WTC11 (cell line): Measurements from ENCODE around the gene ZNF823. TPM values are rescaled to one million over a fixed set of nuclear protein-coding genes. Genes with fewer than 3 reads are reported as not detected.

Source experiments
- ATAC-seq: fragments of 200-7000 bp; cut with Tn5 transposase; 2 replicates; pipeline ENCODE4 v1.10.0; 2021; ENCODE audit warnings: mild to moderate bottlenecking, moderate library complexity
- CTCF ChIA-PET: fragments of 300-600 bp; sonication (Branson Sonifier 250); formaldehyde crosslinking; loops from one replicate; lab custom pipeline; 2021; ENCODE audit warnings: antibody characterized with exemption; lab: Charles Lee
- POLR2A ChIA-PET: fragments of 350-600 bp; sonication (Branson Sonifier 250); formaldehyde crosslinking; loops from one replicate; lab custom pipeline; 2021; ENCODE audit warnings: antibody characterized with exemption; lab: Charles Lee
- DNase-seq: peaks from one replicate; pipeline ENCODE4 v3.0.0; 2021; ENCODE audit warnings: low spot score
- H3K27ac Mint-ChIP-seq: 2 replicates; pipeline ENCODE4 v1.8.0; 2021; ENCODE audit warnings: mixed read lengths
- H3K27me3 Mint-ChIP-seq: 2 replicates; pipeline ENCODE4 v1.8.0; 2021; ENCODE audit warnings: low read depth, mild to moderate bottlenecking, moderate library complexity, mixed read lengths
- H3K36me3 Mint-ChIP-seq: 2 replicates; pipeline ENCODE4 v1.8.0; 2021; ENCODE audit warnings: mixed read lengths
- H3K4me1 Mint-ChIP-seq: 2 replicates; pipeline ENCODE4 v1.8.0; 2022; ENCODE audit warnings: mixed read lengths
- H3K4me3 Mint-ChIP-seq: 2 replicates; pipeline ENCODE4 v1.8.0; 2021; ENCODE audit warnings: mild to moderate bottlenecking, moderate library complexity, mixed read lengths
- H3K9me3 Mint-ChIP-seq: 2 replicates; pipeline ENCODE4 v1.8.0; 2021; ENCODE audit warnings: mixed read lengths
- ARID4B ChIP-seq: sonication (generic); formaldehyde crosslinking; IDR thresholded peaks from 2 replicates; pipeline ENCODE4 v1.8.0; 2023; ENCODE audit warnings: missing genetic modification reagents, mild to moderate bottlenecking, borderline replicate concordance
- CREM ChIP-seq: sonication (generic); formaldehyde crosslinking; IDR thresholded peaks from 2 replicates; pipeline ENCODE4 v1.8.1; 2022; ENCODE audit warnings: mild to moderate bottlenecking, missing genetic modification reagents, moderate library complexity
- FOXJ3 ChIP-seq: sonication (generic); formaldehyde crosslinking; IDR thresholded peaks from 2 replicates; pipeline ENCODE4 v1.9.0; 2021; ENCODE audit warnings: missing genetic modification reagents, mild to moderate bottlenecking, borderline replicate concordance
- KAT7 ChIP-seq: sonication (generic); formaldehyde crosslinking; IDR thresholded peaks from 2 replicates; pipeline ENCODE4 v1.8.1; 2023; ENCODE audit warnings: missing genetic modification reagents, mild to moderate bottlenecking, borderline replicate concordance
- NFYB ChIP-seq: sonication (generic); formaldehyde crosslinking; conservative IDR thresholded peaks from 2 replicates; pipeline ENCODE4 v1.8.0; 2022; ENCODE audit warnings: low read depth, missing genetic modification reagents
- SP1 ChIP-seq: sonication (generic); formaldehyde crosslinking; conservative IDR thresholded peaks from 2 replicates; pipeline ENCODE4 v1.8.1; 2022; ENCODE audit warnings: missing genetic modification reagents
- STAT6 ChIP-seq: sonication (generic); formaldehyde crosslinking; conservative IDR thresholded peaks from 2 replicates; pipeline ENCODE4 v1.8.1; 2023; ENCODE audit warnings: mild to moderate bottlenecking, low read depth, missing genetic modification reagents, moderate library complexity
- ZBTB43 ChIP-seq: sonication (generic); formaldehyde crosslinking; IDR thresholded peaks from 2 replicates; pipeline ENCODE4 v1.8.1; 2023; ENCODE audit warnings: mild to moderate bottlenecking, missing genetic modification reagents
- ZNF232 ChIP-seq: sonication (generic); formaldehyde crosslinking; IDR thresholded peaks from 2 replicates; pipeline ENCODE4 v1.8.0; 2022; ENCODE audit warnings: mild to moderate bottlenecking, missing genetic modification reagents
- total RNA-seq: library from RNA; stranded (reverse); gene quantifications from 3 replicates; pipeline ENCODE4 v1.2.3, GENCODE V29; 2021
- TF ChIP-seq, protein P1 (sequence below): fragments of 250-450 bp; sonication (Bioruptor Pico); IDR thresholded peaks from 2 replicates; pipeline ENCODE4 v1.9.0; 2021; ENCODE audit warnings: mild to moderate bottlenecking, borderline replicate concordance

The ZNF823 gene
- total RNA-seq, 1 experiment from 2014 or later, result 5.4 TPM

DNA sequence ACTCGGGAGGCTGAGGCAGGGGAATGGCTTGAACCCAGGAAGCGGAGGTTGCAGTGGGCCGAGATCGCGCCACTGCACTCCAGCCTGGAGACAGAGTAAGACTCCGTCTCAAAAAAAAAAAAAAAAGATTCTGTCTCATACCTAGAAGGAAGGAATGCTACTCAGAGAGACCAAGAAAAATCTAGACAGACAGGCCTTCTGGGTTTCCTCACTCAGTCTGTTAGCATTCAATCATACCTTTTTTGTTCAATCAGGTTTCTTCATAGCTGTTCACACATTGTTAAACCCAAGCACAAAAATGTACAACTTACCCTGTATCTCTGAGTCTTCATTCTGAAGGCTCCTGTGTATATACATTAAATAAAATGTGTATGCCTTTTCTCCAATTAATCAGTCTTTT is 40.5 kb downstream of the ZNF823 start (continued):
- TF ChIP-seq, protein P1, sequence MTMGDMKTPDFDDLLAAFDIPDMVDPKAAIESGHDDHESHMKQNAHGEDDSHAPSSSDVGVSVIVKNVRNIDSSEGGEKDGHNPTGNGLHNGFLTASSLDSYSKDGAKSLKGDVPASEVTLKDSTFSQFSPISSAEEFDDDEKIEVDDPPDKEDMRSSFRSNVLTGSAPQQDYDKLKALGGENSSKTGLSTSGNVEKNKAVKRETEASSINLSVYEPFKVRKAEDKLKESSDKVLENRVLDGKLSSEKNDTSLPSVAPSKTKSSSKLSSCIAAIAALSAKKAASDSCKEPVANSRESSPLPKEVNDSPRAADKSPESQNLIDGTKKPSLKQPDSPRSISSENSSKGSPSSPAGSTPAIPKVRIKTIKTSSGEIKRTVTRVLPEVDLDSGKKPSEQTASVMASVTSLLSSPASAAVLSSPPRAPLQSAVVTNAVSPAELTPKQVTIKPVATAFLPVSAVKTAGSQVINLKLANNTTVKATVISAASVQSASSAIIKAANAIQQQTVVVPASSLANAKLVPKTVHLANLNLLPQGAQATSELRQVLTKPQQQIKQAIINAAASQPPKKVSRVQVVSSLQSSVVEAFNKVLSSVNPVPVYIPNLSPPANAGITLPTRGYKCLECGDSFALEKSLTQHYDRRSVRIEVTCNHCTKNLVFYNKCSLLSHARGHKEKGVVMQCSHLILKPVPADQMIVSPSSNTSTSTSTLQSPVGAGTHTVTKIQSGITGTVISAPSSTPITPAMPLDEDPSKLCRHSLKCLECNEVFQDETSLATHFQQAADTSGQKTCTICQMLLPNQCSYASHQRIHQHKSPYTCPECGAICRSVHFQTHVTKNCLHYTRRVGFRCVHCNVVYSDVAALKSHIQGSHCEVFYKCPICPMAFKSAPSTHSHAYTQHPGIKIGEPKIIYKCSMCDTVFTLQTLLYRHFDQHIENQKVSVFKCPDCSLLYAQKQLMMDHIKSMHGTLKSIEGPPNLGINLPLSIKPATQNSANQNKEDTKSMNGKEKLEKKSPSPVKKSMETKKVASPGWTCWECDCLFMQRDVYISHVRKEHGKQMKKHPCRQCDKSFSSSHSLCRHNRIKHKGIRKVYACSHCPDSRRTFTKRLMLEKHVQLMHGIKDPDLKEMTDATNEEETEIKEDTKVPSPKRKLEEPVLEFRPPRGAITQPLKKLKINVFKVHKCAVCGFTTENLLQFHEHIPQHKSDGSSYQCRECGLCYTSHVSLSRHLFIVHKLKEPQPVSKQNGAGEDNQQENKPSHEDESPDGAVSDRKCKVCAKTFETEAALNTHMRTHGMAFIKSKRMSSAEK (CRISPR knock-in tag), result no peak
- TF ChIP-seq ZNF232 (CRISPR knock-in tag), result no peak
- no peak for TF ChIP-seq STAT6 (CRISPR knock-in tag)
- no peak for TF ChIP-seq KAT7
- no peak for TF ChIP-seq NFYB

DNA sequence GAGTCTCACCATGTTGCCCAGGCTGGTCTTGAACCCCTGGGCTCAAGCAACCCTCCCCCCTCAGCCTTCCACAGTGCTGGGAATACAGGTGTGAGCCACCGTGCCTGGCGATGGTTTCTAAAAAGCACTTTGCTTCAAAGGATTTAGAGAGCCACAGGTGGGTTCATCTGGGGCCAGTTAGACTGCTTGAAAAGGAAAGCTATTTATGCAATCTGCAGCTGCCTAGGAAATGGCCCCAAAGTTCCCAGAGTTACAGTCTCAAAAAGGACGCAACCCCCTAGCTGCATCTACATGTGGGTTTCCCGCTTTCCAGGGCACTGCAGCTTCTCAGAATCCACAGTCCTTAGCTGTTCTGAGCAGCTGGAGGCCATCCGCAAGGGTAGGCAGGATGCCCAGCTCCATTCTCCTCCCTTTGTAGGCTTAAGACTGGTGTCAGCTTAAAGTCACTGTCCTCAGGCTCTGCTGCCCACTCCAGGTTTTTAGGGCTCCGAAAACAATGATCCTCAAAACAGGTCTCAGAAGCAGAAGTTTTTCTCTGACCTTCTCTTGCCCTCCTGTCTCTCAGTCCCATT is 41.4 kb downstream of the ZNF823 start:
- POLR2A ChIA-PET, result no interaction called here
- DNase-seq (no peak), ATAC-seq (no peak)
- Mint-ChIP-seq H3K9me3 (no peaks in the 10 kb centered on the region), H3K27ac (no peak overlapping the region), H3K4me1 (peaks cover 20% of the 10 kb centered on the region), H3K36me3 (no peaks in the 10 kb centered on the region; the same call in 1 of the 2 replicates), H3K4me3 (no peak overlapping the region), H3K27me3 (peaks cover 17% of the 10 kb centered on the region)
- CTCF ChIA-PET, result interaction anchor here (1.2 to 1.3 kb wide), 2 partner anchors 38 to 101 kb away, joined by 3 to 11 read pairs; partner anchors contain the start of gene ZNF491
- no peak for TF ChIP-seq FOXJ3

DNA sequence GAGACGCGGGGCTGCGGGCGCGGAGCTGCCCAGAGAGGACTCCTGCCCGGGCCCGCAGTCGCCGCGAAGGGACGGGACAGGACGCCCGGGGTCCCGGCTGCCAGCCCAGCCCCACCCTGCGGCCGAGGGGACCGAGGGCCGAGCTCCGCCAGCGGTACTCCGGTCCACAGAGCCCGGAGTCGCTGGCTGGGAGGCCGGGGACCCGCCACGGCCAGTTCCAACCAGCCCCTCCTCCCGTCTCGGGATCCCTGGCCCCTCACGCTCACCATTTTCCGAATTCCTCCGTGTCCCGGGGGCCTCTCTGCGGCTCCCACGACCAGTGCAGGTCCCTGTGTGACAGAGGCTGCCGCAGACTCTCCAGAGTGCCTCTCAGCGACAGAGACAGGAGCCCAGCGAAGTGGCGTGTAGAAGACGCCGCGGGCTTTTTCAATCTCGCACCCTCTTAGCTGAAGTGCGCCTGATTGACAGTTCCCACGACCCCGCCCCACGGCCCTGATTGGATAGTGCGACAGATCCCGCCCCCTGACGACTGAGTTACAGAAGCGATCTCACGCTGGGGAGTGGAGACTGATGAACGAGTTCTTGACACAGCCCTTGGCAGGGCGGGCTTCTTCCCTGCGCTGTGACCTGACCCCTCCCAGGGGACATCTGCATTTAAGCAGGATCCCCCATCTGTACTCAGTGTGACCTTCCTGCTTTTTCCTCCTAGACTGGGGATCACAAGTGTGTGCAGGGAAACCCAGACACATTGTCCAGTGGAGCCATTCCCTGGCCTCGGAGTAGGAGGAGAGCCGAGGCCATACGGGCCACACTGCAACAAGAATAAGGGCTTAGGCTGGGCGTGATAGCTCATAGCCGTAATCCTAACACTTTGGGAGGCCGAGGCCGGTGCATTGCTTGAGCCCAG is 44.0 kb downstream of the ZNF823 start:
- POLR2A ChIA-PET, result interaction anchor here (0.5 to 1.7 kb wide), 4 partner anchors 24 to 72 kb away, joined by 3 to 5 read pairs (median 3); partner anchors contain the start of gene ZNF441
- CTCF ChIA-PET, result interaction anchor here (0.5 to 2.3 kb wide), 5 partner anchors 21 to 103 kb away, joined by 3 to 12 read pairs (median 4); partner anchors contain the start of genes ZNF491 and ZNF823
- Mint-ChIP-seq H3K27me3 (peaks cover 14% of the 10 kb centered on the region), H3K9me3 (peaks cover 9% of the 10 kb centered on the region), H3K36me3 (peaks cover 14% of the 10 kb centered on the region), H3K4me1 (peaks cover 28% of the 10 kb centered on the region), H3K27ac (peak overlapping the region; percentile 99), H3K4me3 (peak overlapping the region; percentile 99)
- peak; percentile 88 for TF ChIP-seq NFYB
- TF ChIP-seq CREM (CRISPR knock-in tag), result 0 out of 2 replicates have a peak, but pooled peaks have one; percentile 18
- no peak for TF ChIP-seq ARID4B (CRISPR knock-in tag)
- peak; percentile 69 for TF ChIP-seq SP1
- no peak for TF ChIP-seq ZBTB43 (CRISPR knock-in tag)
- DNase-seq (peak; percentile 99), ATAC-seq (peak; percentile 91)
